Measurements from ENCODE around the gene WDR54.

The WDR54 gene

DNA sequence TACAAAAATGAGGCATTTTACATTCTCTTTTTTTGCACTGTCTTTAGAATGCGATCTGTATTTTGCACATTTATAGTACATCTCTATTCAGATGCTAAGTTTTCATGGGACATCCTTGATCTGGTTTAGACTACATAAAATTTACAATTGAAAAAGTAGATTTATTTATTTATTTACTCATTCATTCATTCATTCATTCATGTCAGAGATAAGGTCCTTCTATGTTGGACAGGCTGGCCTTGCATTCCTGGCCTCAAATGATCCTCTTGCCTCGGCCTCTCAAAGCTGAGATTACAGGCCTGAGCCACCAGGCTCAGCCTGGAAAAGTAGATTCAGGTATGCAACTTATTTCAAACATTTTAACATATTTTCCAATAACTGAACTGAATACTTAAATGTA lies 25.4 kb upstream of the WDR54 start:
- TF ChIP-seq, protein P1, sequence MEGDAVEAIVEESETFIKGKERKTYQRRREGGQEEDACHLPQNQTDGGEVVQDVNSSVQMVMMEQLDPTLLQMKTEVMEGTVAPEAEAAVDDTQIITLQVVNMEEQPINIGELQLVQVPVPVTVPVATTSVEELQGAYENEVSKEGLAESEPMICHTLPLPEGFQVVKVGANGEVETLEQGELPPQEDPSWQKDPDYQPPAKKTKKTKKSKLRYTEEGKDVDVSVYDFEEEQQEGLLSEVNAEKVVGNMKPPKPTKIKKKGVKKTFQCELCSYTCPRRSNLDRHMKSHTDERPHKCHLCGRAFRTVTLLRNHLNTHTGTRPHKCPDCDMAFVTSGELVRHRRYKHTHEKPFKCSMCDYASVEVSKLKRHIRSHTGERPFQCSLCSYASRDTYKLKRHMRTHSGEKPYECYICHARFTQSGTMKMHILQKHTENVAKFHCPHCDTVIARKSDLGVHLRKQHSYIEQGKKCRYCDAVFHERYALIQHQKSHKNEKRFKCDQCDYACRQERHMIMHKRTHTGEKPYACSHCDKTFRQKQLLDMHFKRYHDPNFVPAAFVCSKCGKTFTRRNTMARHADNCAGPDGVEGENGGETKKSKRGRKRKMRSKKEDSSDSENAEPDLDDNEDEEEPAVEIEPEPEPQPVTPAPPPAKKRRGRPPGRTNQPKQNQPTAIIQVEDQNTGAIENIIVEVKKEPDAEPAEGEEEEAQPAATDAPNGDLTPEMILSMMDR (IDR thresholded peaks at IDR 0.05; ENCODE audit: low read depth, low read length, poor library complexity, severe bottlenecking) = no peak
- no peak for TF ChIP-seq EZH2phosphoT487 (IDR thresholded peaks at IDR 0.05; ENCODE audit: borderline replicate concordance, low read length)
- peaks cover 6% of the 10 kb centered on the region for H3K4me1 ChIP-seq (ENCODE audit: control insufficient read depth, low read length)
- no peaks in the 10 kb centered on the region for H3K9me2 ChIP-seq (replicated peaks; ENCODE audit: control insufficient read depth, low read length)

DNA sequence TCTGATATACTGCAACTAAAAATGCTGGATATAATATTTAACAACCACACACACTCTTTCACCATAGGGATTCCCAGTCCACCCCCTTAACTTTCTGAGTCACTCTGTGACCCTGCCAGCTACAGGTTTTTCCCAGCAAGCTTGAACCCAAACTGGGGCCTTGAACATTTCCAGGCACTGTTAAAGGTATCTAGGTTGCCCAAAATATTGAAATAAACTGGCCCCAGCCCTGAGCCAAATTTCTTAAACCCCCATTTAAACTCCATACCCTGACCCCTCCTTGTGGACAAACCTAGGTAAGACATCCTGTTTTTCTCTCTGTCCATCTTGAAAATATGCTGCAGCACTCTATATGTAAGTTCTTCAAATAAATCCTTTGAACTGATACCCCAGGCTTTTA lies 21.7 kb upstream of the WDR54 start:
- Histone ChIP-seq H3K27me3 (ENCODE audit: control insufficient read depth, low read length) (no peaks in the 10 kb centered on the region), H3K79me2 (ENCODE audit: control insufficient read depth, low read length) (no peaks in the 10 kb centered on the region), H3K36me3 (ENCODE audit: control insufficient read depth, low read length) (no peaks in the 10 kb centered on the region), H3F3A (ENCODE audit: control insufficient read depth, insufficient read depth) (no peaks in the 10 kb centered on the region), H3K9me3 (ENCODE audit: control insufficient read depth, insufficient read depth, low read length) (no peaks in the 10 kb centered on the region), H3K4me2 (ENCODE audit: low read length) (no peak overlapping the region), H3K27ac (ENCODE audit: low read depth, low read length) (no peak overlapping the region), H3K4me1 (ENCODE audit: control insufficient read depth, low read length) (no peaks in the 10 kb centered on the region), H4K20me1 (ENCODE audit: control insufficient read depth, insufficient read depth, low read depth, low read length) (no peaks in the 10 kb centered on the region), H3K4me3 (ENCODE audit: low read length) (no peak overlapping the region), H3K9me2 (replicated peaks; ENCODE audit: control insufficient read depth, low read length) (no peaks in the 10 kb centered on the region)
- TF ChIP-seq, protein P1 (IDR thresholded peaks at IDR 0.05; ENCODE audit: low read depth, low read length, poor library complexity, severe bottlenecking) = peak; percentile 71
- no peak for TF ChIP-seq EZH2phosphoT487 (IDR thresholded peaks at IDR 0.05; ENCODE audit: borderline replicate concordance, low read length)

More for the DNA sequence above, 25.4 kb upstream of the WDR54 start:
- H3K27ac ChIP-seq (ENCODE audit: low read depth, low read length) = no peak overlapping the region
- no peaks in the 10 kb centered on the region for H3K27me3 ChIP-seq (ENCODE audit: control insufficient read depth, low read length)
- H4K20me1 ChIP-seq (ENCODE audit: control insufficient read depth, insufficient read depth, low read depth, low read length) = no peaks in the 10 kb centered on the region
- no peaks in the 10 kb centered on the region for H3K36me3 ChIP-seq (ENCODE audit: control insufficient read depth, low read length)
- no peak overlapping the region for H3K4me2 ChIP-seq (ENCODE audit: low read length)
- H3K79me2 ChIP-seq (ENCODE audit: control insufficient read depth, low read length) = peaks cover 5% of the 10 kb centered on the region
- no peaks in the 10 kb centered on the region for H3F3A ChIP-seq (ENCODE audit: control insufficient read depth, insufficient read depth)
- H3K4me3 ChIP-seq (ENCODE audit: low read length) = no peak overlapping the region
- no peaks in the 10 kb centered on the region for H3K9me3 ChIP-seq (ENCODE audit: control insufficient read depth, insufficient read depth, low read length)

DNA sequence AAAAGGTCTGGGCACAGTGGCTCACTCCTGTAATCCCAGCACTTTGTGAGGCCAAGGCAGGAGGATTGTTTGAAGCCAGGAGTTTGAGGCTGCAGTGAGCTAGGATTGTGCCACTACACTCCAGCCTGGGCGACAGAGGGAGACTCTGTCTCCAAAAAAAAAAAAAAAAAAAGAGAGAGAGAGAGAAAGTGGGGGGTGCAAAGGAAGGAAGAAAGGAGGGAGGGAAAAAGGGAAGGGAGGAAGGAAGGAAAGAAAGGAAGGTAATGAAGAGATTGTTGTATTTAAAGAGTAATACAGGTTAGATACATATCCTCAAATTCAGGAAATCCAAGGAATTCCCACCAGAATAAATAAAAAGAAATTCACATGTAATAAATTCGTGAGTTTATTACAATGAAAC lies 19.6 kb upstream of the WDR54 start:
- no peak overlapping the region for H3K4me2 ChIP-seq (ENCODE audit: low read length)
- H3K79me2 ChIP-seq (ENCODE audit: control insufficient read depth, low read length) = no peaks in the 10 kb centered on the region
- H4K20me1 ChIP-seq (ENCODE audit: control insufficient read depth, insufficient read depth, low read depth, low read length) = no peaks in the 10 kb centered on the region
- H3K27ac ChIP-seq (ENCODE audit: low read depth, low read length) = no peak overlapping the region
- no peaks in the 10 kb centered on the region for H3K9me3 ChIP-seq (ENCODE audit: control insufficient read depth, insufficient read depth, low read length)
- no peaks in the 10 kb centered on the region for H3K4me1 ChIP-seq (ENCODE audit: control insufficient read depth, low read length)
- H3K9me2 ChIP-seq (replicated peaks; ENCODE audit: control insufficient read depth, low read length) = no peaks in the 10 kb centered on the region
- no peak overlapping the region for H3K4me3 ChIP-seq (ENCODE audit: low read length)
- peaks cover 6% of the 10 kb centered on the region for H3K27me3 ChIP-seq (ENCODE audit: control insufficient read depth, low read length)
- H3F3A ChIP-seq (ENCODE audit: control insufficient read depth, insufficient read depth) = peaks cover 4% of the 10 kb centered on the region; the same call in 1 of the 2 replicates
- TF ChIP-seq EZH2phosphoT487 (IDR thresholded peaks at IDR 0.05; ENCODE audit: borderline replicate concordance, low read length) = no peak
- TF ChIP-seq, protein P1 (IDR thresholded peaks at IDR 0.05; ENCODE audit: low read depth, low read length, poor library complexity, severe bottlenecking) = no peak
- H3K36me3 ChIP-seq (ENCODE audit: control insufficient read depth, low read length) = no peaks in the 10 kb centered on the region
